ENCODE measurements around the gene HINFP. TPM values are rescaled to one million over a fixed set of nuclear protein-coding genes. Genes with fewer than 3 reads are reported as not detected.

Gene HINFP
- total and polyA plus RNA-seq, 4 donors = 6.4 to 14.3 (median 8.3) TPM

- H3K36me3 ChIP-seq (ENCODE audit: control insufficient read depth in 4 of 4, insufficient read depth in 3 of 4, low read depth in 1 of 4, low read length in 3 of 4) = no peaks in the 10 kb centered on the region
- no peaks in the 10 kb centered on the region for H3K9me3 ChIP-seq (ENCODE audit: control insufficient read depth in 4 of 4, low read length in 3 of 4)
- peak overlapping the region in 1 of 3 donors; percentile 62 for H3K4me3 ChIP-seq (ENCODE audit: low read depth in 1 of 3, low read length in 3 of 3)
- H3K4me1 ChIP-seq (ENCODE audit: control insufficient read depth in 4 of 4, insufficient read depth in 4 of 4, low read length in 3 of 4) = peaks cover 2 to 16% (median 11%) of the 10 kb centered on the region in 4 donors
- DNase-seq (ENCODE audit: low spot score) = no peak
- 28% methylated on average over 33 of the region's 33 CpGs for WGBS
- H3K27ac ChIP-seq (ENCODE audit: low read depth in 1 of 2, low read length in 2 of 2) = no peak overlapping the region
- peaks cover 0 to 4% (median 0%) of the 10 kb centered on the region in 4 donors for H3K27me3 ChIP-seq (ENCODE audit: control insufficient read depth in 4 of 4, insufficient read depth in 4 of 4, low read length in 3 of 4)
- no peak overlapping the region for H3K9ac ChIP-seq (ENCODE audit: low read depth in 1 of 2, low read length in 2 of 2)
- TF ChIP-seq, protein P1, sequence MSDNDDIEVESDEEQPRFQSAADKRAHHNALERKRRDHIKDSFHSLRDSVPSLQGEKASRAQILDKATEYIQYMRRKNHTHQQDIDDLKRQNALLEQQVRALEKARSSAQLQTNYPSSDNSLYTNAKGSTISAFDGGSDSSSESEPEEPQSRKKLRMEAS (IDR thresholded peaks at IDR 0.05) = no peak
- no peak for TF ChIP-seq REST (IDR thresholded peaks at IDR 0.05)
- no peak for TF ChIP-seq HNF4G (IDR thresholded peaks at IDR 0.05)
- no peak for TF ChIP-seq YY1 (IDR thresholded peaks at IDR 0.05)
- TF ChIP-seq FOXA1 (IDR thresholded peaks at IDR 0.05) = no peak
- no peak for TF ChIP-seq JUND (IDR thresholded peaks at IDR 0.05)
- TF ChIP-seq TAF1 (conservative IDR thresholded peaks at IDR 0.05) = no peak
- TF ChIP-seq, protein P2, sequence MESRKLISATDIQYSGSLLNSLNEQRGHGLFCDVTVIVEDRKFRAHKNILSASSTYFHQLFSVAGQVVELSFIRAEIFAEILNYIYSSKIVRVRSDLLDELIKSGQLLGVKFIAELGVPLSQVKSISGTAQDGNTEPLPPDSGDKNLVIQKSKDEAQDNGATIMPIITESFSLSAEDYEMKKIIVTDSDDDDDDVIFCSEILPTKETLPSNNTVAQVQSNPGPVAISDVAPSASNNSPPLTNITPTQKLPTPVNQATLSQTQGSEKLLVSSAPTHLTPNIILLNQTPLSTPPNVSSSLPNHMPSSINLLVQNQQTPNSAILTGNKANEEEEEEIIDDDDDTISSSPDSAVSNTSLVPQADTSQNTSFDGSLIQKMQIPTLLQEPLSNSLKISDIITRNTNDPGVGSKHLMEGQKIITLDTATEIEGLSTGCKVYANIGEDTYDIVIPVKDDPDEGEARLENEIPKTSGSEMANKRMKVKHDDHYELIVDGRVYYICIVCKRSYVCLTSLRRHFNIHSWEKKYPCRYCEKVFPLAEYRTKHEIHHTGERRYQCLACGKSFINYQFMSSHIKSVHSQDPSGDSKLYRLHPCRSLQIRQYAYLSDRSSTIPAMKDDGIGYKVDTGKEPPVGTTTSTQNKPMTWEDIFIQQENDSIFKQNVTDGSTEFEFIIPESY (IDR thresholded peaks at IDR 0.05) = no peak
Observed at GRCh38 chr11:119149786-119150275, 28.5 kb downstream of the HINFP start.

GRCh38 chr11:119152043-119152442, 30.7 kb downstream of the HINFP start:
- 86% methylated on average over 9 of the region's 9 CpGs for WGBS
- Histone ChIP-seq H3K4me3 (ENCODE audit: low read depth in 1 of 3, low read length in 3 of 3) (no peak overlapping the region), H3K36me3 (ENCODE audit: control insufficient read depth in 4 of 4, insufficient read depth in 3 of 4, low read depth in 1 of 4, low read length in 3 of 4) (no peaks in the 10 kb centered on the region), H3K9me3 (ENCODE audit: control insufficient read depth in 4 of 4, low read length in 3 of 4) (no peaks in the 10 kb centered on the region), H3K4me1 (ENCODE audit: control insufficient read depth in 4 of 4, insufficient read depth in 4 of 4, low read length in 3 of 4) (peaks cover 2 to 16% (median 9%) of the 10 kb centered on the region in 4 donors), H3K9ac (ENCODE audit: low read depth in 1 of 2, low read length in 2 of 2) (no peak overlapping the region), H3K27ac (ENCODE audit: low read depth in 1 of 2, low read length in 2 of 2) (no peak overlapping the region), H3K27me3 (ENCODE audit: control insufficient read depth in 4 of 4, insufficient read depth in 4 of 4, low read length in 3 of 4) (peaks cover 0 to 4% (median 0%) of the 10 kb centered on the region in 4 donors)
- DNase-seq (ENCODE audit: low spot score) = no peak
- TF ChIP-seq SP1 (IDR thresholded peaks at IDR 0.05) (no peak), EGR1 (IDR thresholded peaks at IDR 0.05; ENCODE audit: low read depth in 2 of 2) (no peak), FOXA2 (IDR thresholded peaks at IDR 0.05) (no peak), HNF4G (IDR thresholded peaks at IDR 0.05) (no peak), TAF1 (conservative IDR thresholded peaks at IDR 0.05) (no peak), HNF4A (conservative IDR thresholded peaks at IDR 0.05) (no peak)
- TF ChIP-seq, protein P3, sequence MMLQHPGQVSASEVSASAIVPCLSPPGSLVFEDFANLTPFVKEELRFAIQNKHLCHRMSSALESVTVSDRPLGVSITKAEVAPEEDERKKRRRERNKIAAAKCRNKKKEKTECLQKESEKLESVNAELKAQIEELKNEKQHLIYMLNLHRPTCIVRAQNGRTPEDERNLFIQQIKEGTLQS (IDR thresholded peaks at IDR 0.05) = no peak
